ENCODE data around the gene ESRRA. TPM values are rescaled to one million over a fixed set of nuclear protein-coding genes. Genes with fewer than 3 reads are reported as not detected.

The ESRRA gene
- total and polyA plus RNA-seq, 9 of the 15 experiments (the other 6 are each of a cell fraction or from before 2014, with no cell fraction given) = 0.27 to 89.7 (median 23.7) TPM

DNA sequence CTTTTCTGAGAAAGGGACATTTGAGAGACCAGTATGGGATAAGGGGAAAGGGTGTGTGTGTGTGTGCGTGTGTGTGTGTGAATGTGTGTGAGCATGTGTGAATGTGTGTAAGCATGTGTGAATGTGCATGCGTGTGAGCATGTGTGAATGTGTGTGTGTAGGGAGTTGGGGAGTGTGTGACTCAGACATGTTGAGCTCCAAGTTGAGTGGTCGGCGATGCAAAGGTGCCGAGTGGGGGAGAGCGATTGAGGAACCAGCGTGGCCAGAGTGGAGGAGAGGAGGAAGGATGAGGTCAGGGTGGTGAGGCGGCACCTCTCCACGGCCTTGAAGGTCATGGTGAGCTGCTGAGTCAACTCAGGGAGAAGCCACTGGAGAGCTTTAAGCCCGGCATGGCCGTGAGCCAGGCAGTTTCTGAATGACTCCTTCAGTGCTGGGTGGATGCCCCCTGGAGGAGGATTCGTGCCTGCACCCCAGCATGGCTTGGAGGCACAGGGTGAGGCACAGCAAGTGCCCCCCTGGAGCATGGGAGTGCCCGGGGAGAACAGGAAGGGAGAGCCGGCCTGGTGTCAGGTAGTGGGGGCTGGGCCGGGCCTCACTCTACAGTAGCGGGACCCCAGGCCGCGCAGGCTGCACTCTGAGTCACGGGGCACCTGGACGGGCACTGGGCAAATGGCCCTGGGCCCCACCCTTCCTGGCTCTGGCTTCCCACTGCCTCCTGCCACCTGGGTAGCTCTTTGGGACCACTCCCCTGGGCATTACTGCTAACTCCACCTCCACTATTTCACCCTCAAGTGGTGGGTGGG is 26.4 kb downstream of the ESRRA start (continued):
- TF ChIP-seq, protein P1, sequence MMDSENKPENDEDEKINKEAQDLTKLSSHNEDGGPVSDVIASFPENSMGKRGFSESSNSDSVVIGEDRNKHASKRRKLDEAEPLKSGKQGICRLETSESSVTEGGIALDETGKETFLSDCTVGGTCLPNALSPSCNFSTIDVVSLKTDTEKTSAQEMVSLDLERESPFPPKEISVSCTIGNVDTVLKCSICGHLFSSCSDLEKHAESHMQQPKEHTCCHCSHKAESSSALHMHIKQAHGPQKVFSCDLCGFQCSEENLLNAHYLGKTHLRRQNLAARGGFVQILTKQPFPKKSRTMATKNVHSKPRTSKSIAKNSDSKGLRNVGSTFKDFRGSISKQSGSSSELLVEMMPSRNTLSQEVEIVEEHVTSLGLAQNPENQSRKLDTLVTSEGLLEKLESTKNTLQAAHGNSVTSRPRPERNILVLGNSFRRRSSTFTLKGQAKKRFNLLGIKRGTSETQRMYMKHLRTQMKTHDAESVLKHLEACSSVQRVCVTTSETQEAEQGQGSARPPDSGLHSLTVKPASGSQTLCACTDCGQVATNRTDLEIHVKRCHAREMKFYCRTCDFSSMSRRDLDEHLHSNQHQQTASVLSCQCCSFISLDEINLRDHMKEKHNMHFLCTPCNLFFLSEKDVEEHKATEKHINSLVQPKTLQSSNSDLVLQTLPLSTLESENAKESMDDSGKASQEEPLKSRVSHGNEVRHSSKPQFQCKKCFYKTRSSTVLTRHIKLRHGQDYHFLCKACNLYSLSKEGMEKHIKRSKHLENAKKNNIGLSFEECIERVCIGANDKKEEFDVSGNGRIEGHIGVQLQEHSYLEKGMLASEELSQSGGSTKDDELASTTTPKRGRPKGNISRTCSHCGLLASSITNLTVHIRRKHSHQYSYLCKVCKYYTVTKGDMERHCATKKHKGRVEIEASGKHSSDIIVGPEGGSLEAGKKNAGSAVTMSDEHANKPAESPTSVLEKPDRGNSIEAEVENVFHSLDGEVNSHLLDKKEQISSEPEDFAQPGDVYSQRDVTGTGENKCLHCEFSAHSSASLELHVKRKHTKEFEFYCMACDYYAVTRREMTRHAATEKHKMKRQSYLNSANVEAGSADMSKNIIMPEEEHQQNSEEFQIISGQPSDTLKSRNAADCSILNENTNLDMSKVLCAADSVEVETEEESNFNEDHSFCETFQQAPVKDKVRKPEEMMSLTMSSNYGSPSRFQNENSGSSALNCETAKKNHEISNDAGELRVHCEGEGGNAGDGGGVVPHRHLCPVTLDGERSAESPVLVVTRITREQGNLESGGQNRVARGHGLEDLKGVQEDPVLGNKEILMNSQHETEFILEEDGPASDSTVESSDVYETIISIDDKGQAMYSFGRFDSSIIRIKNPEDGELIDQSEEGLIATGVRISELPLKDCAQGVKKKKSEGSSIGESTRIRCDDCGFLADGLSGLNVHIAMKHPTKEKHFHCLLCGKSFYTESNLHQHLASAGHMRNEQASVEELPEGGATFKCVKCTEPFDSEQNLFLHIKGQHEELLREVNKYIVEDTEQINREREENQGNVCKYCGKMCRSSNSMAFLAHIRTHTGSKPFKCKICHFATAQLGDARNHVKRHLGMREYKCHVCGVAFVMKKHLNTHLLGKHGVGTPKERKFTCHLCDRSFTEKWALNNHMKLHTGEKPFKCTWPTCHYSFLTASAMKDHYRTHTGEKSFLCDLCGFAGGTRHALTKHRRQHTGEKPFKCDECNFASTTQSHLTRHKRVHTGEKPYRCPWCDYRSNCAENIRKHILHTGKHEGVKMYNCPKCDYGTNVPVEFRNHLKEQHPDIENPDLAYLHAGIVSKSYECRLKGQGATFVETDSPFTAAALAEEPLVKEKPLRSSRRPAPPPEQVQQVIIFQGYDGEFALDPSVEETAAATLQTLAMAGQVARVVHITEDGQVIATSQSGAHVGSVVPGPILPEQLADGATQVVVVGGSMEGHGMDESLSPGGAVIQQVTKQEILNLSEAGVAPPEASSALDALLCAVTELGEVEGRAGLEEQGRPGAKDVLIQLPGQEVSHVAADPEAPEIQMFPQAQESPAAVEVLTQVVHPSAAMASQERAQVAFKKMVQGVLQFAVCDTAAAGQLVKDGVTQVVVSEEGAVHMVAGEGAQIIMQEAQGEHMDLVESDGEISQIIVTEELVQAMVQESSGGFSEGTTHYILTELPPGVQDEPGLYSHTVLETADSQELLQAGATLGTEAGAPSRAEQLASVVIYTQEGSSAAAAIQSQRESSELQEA (IDR thresholded peaks at IDR 0.05; ENCODE audit: low read depth) = peak; percentile 44; the same call in 1 of the 2 replicates
- TF ChIP-seq ZNF316 (IDR thresholded peaks at IDR 0.05) (peak; percentile 81), ETV5 (CRISPR knock-in tag; IDR thresholded peaks at IDR 0.05; ENCODE audit: low read depth) (peak; percentile 68; the same call in 1 of the 2 replicates), CHD1 (IDR thresholded peaks at IDR 0.05; ENCODE audit: low read length) (no peak), GATAD2A (IDR thresholded peaks at IDR 0.05) (peak; percentile 17), CAMTA2 (CRISPR knock-in tag; conservative IDR thresholded peaks at IDR 0.05) (no peak), NR4A1 (CRISPR knock-in tag; IDR thresholded peaks at IDR 0.05) (no peak), NR4A1 (tag; IDR thresholded peaks at IDR 0.05) (peak; percentile 79; the same call in 1 of the 2 replicates), GTF2A2 (tag; IDR thresholded peaks at IDR 0.05) (no peak), FOXK1 (CRISPR knock-in tag; IDR thresholded peaks at IDR 0.05; ENCODE audit: borderline replicate concordance) (no peak), ATF6 (CRISPR knock-in tag; IDR thresholded peaks at IDR 0.05) (no peak), CBX8 (IDR thresholded peaks at IDR 0.05; ENCODE audit: borderline replicate concordance, extremely low read depth, low read depth, low read length, poor library complexity, severe bottlenecking) (no peak), ZBED1 (IDR thresholded peaks at IDR 0.05) (no peak)
- TF ChIP-seq, protein P2, sequence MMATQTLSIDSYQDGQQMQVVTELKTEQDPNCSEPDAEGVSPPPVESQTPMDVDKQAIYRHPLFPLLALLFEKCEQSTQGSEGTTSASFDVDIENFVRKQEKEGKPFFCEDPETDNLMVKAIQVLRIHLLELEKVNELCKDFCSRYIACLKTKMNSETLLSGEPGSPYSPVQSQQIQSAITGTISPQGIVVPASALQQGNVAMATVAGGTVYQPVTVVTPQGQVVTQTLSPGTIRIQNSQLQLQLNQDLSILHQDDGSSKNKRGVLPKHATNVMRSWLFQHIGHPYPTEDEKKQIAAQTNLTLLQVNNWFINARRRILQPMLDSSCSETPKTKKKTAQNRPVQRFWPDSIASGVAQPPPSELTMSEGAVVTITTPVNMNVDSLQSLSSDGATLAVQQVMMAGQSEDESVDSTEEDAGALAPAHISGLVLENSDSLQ (IDR thresholded peaks at IDR 0.05) = peak; percentile 33
- TF ChIP-seq, protein P3, sequence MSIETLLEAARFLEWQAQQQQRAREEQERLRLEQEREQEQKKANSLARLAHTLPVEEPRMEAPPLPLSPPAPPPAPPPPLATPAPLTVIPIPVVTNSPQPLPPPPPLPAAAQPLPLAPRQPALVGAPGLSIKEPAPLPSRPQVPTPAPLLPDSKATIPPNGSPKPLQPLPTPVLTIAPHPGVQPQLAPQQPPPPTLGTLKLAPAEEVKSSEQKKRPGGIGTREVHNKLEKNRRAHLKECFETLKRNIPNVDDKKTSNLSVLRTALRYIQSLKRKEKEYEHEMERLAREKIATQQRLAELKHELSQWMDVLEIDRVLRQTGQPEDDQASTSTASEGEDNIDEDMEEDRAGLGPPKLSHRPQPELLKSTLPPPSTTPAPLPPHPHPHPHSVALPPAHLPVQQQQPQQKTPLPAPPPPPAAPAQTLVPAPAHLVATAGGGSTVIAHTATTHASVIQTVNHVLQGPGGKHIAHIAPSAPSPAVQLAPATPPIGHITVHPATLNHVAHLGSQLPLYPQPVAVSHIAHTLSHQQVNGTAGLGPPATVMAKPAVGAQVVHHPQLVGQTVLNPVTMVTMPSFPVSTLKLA (conservative IDR thresholded peaks at IDR 0.05) = peak; percentile 54 to 70; a peak in 2 of 4 replicates
